GM23338 (cell line): ENCODE results near the gene SLC5A2. TPM values are rescaled to one million over a fixed set of nuclear protein-coding genes. Genes with fewer than 3 reads are reported as not detected.

Experiments
- ATAC-seq: fragments of 200-7000 bp; cut with Tn5 transposase; 3 replicates; pipeline ENCODE4 v1.9.1; 2020
- DNase-seq: peaks from one replicate; pipeline ENCODE4 v3.0.0-alpha.2; 2015; ENCODE audit warnings: low spot score
- H2AFZ ChIP-seq: fragments of 200-600 bp; sonication (generic); 2 replicates; pipeline ENCODE4 v1.8.0; 2016; ENCODE audit warnings: antibody characterized with exemption, mild to moderate bottlenecking, moderate library complexity
- H3F3A ChIP-seq: fragments of 200-600 bp; sonication (generic); replicated peaks from 2 replicates; pipeline ENCODE4 v1.8.0; 2017; ENCODE audit warnings: antibody characterized with exemption, mixed run types, low read depth
- H3K27ac ChIP-seq: fragments of 200-600 bp; sonication (generic); 2 replicates; pipeline ENCODE4 v1.6.1; 2016; ENCODE audit warnings: low read depth
- H3K27me3 ChIP-seq: fragments of 200-600 bp; sonication (generic); 2 replicates; pipeline ENCODE4 v1.8.0; 2016; ENCODE audit warnings: mild to moderate bottlenecking, mixed run types, moderate library complexity; ENCODE audit not compliant: insufficient read depth
- H3K36me3 ChIP-seq: fragments of 200-600 bp; sonication (generic); 2 replicates; pipeline ENCODE4 v1.8.0; 2016; ENCODE audit warnings: mild to moderate bottlenecking; ENCODE audit not compliant: insufficient read depth
- H3K4me1 ChIP-seq: fragments of 200-600 bp; sonication (generic); 2 replicates; pipeline ENCODE4 v1.8.0; 2016; ENCODE audit warnings: mild to moderate bottlenecking, moderate library complexity; ENCODE audit not compliant: insufficient read depth
- H3K4me2 ChIP-seq: fragments of 200-600 bp; sonication (generic); 2 replicates; pipeline ENCODE4 v1.7.1; 2017; ENCODE audit warnings: mixed run types
- H3K4me3 ChIP-seq: fragments of 200-600 bp; sonication (generic); 2 replicates; pipeline ENCODE4 v1.6.1; 2016; ENCODE audit warnings: mixed run types
- H3K79me2 ChIP-seq: fragments of 200-600 bp; sonication (generic); replicated peaks from 2 replicates; pipeline ENCODE4 v1.8.0; 2017; ENCODE audit warnings: mild to moderate bottlenecking; ENCODE audit not compliant: insufficient read depth
- H3K9me2 ChIP-seq: fragments of 200-600 bp; sonication (generic); 2 replicates; pipeline ENCODE4 v1.8.0; 2017; ENCODE audit not compliant: insufficient read depth
- H4K20me1 ChIP-seq: fragments of 200-600 bp; sonication (generic); replicated peaks from 2 replicates; pipeline ENCODE4 v1.8.0; 2017; ENCODE audit warnings: mild to moderate bottlenecking; ENCODE audit not compliant: insufficient read depth
- H3K27ac Mint-ChIP-seq: 2 replicates; pipeline ENCODE4 v1.8.0; 2020; ENCODE audit warnings: inconsistent platforms, mild to moderate bottlenecking, moderate library complexity, mixed read lengths
- H3K27me3 Mint-ChIP-seq: 3 replicates; pipeline ENCODE4 v1.8.0; 2022; ENCODE audit warnings: low read depth, mild to moderate bottlenecking, moderate library complexity, mixed read lengths, inconsistent platforms; ENCODE audit not compliant: insufficient read depth, poor library complexity
- H3K36me3 Mint-ChIP-seq: 3 replicates; pipeline ENCODE4 v1.8.0; 2021; ENCODE audit warnings: low read depth, mild to moderate bottlenecking, inconsistent platforms, moderate library complexity, mixed read lengths
- H3K4me1 Mint-ChIP-seq: 3 replicates; pipeline ENCODE4 v1.8.0; 2020; ENCODE audit warnings: mild to moderate bottlenecking, inconsistent platforms, mixed read lengths
- H3K4me3 Mint-ChIP-seq: 3 replicates; pipeline ENCODE4 v1.8.0; 2021; ENCODE audit warnings: moderate library complexity, mild to moderate bottlenecking, inconsistent platforms, mixed read lengths
- H3K9me3 Mint-ChIP-seq: 3 replicates; pipeline ENCODE4 v1.8.0; 2020; ENCODE audit warnings: moderate library complexity, mild to moderate bottlenecking, inconsistent platforms, mixed read lengths
- CREB1 ChIP-seq: fragments of 250-450 bp; sonication (Bioruptor Pico); IDR thresholded peaks from 2 replicates; pipeline ENCODE4 v1.5.0; 2020; ENCODE audit warnings: low read depth, mild to moderate bottlenecking, moderate library complexity
- ETS1 ChIP-seq: IDR thresholded peaks from 2 replicates; pipeline ENCODE4 v1.6.1; 2016; ENCODE audit warnings: antibody characterized with exemption
- EZH2 ChIP-seq: fragments of 200-600 bp; sonication (generic); IDR thresholded peaks from one replicate; pipeline ENCODE4 v1.8.0; 2017; ENCODE audit warnings: antibody characterized with exemption, mild to moderate bottlenecking, low read depth; ENCODE audit not compliant: unreplicated experiment
- EZH2phosphoT487 ChIP-seq: fragments of 200-600 bp; sonication (generic); IDR thresholded peaks from one replicate; pipeline ENCODE4 v1.8.1; 2018; ENCODE audit warnings: antibody characterized with exemption; ENCODE audit not compliant: unreplicated experiment
- JUNB ChIP-seq: IDR thresholded peaks from one replicate; pipeline ENCODE4 v1.6.1; 2016; ENCODE audit warnings: antibody characterized with exemption; ENCODE audit not compliant: unreplicated experiment
- NANOG ChIP-seq: IDR thresholded peaks from 2 replicates; pipeline ENCODE4 v1.6.1; 2016; ENCODE audit warnings: antibody characterized with exemption, borderline replicate concordance
- POLR2AphosphoS5 ChIP-seq: IDR thresholded peaks from 2 replicates; pipeline ENCODE4 v1.6.1; 2016; ENCODE audit warnings: antibody characterized with exemption, low read depth
- STAT1 ChIP-seq: IDR thresholded peaks from one replicate; pipeline ENCODE4 v1.6.1; 2016; ENCODE audit warnings: antibody characterized with exemption; ENCODE audit not compliant: unreplicated experiment
- ZNF114 ChIP-seq: fragments of 250-450 bp; sonication (Bioruptor Pico); IDR thresholded peaks from 2 replicates; pipeline ENCODE4 v1.5.0; 2020; ENCODE audit warnings: mild to moderate bottlenecking, moderate library complexity
- ZNF462 ChIP-seq: fragments of 250-450 bp; sonication (Bioruptor Pico); IDR thresholded peaks from 2 replicates; pipeline ENCODE4 v1.5.0; 2020; ENCODE audit warnings: mild to moderate bottlenecking, moderate library complexity
- polyA plus RNA-seq: library from polyadenylated mRNA; unstranded; fragments of >200 nt; fragmentation: Nextera tagmentation; extraction: Ambion mirVana; gene quantifications from 2 replicates; pipeline ENCODE4 v1.2.1, GENCODE V29; 2016
- total RNA-seq: library from RNA; depleted of rRNA; stranded (reverse); fragments of >200 nt; shearing (Covaris generic); gene quantifications from 2 replicates; pipeline ENCODE4 v1.2.3, GENCODE V29; 2014
- TF ChIP-seq, protein P1 (sequence below): IDR thresholded peaks from one replicate; pipeline ENCODE4 v1.6.1; 2018; ENCODE audit warnings: antibody characterized with exemption; ENCODE audit not compliant: unreplicated experiment

The SLC5A2 gene
- total and polyA plus RNA-seq, 2 experiments from 2014 or later, result 0.76 to 3.6 TPM

GRCh38 chr16:31473264-31473984, 9.5 kb upstream of the SLC5A2 start (continued):
- TF ChIP-seq ZNF462, result no peak
- TF ChIP-seq NANOG, result no peak

DNA sequence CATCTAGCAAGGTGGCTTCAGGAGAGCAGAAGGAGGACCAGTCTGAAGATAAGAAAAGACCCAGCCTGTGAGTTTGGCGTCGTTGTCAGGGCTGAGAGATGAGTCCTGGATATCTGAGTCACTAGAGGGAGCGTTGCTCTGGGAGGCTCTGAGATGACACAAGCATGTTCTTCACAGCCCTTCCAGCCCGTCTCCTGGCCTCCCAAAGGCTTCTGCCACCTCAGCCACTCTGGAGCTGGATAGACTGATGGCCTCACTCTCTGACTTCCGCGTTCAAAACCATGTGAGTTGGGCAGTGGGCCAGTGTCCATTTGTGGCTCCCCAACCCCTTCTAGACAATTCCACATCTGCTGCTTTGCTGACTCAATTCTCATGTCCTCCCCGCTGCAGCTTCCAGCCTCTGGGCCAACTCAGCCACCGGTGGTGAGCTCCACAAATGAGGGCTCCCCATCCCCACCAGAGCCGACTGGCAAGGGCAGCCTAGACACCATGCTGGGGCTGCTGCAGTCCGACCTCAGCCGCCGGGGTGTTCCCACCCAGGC, 8.7 kb upstream of the SLC5A2 start:
- peaks cover 72% of the 10 kb centered on the region for H3K27me3 ChIP-seq
- ATAC-seq (no peak), DNase-seq (no peak)
- H3K79me2 ChIP-seq, result no peaks in the 10 kb centered on the region
- H2AFZ ChIP-seq, result no peak overlapping the region
- H3K27ac ChIP-seq, result no peak overlapping the region
- H3K36me3 Mint-ChIP-seq, result peaks cover 8% of the 10 kb centered on the region
- H3K4me1 Mint-ChIP-seq, result peaks cover 18% of the 10 kb centered on the region; the same call in 2 of the 3 replicates
- no peaks in the 10 kb centered on the region for H3K36me3 ChIP-seq
- peaks cover 8% of the 10 kb centered on the region; the same call in 1 of the 2 replicates for H3F3A ChIP-seq
- no peak overlapping the region for H3K4me2 ChIP-seq
- H3K9me3 Mint-ChIP-seq, result peaks cover 6% of the 10 kb centered on the region
- peaks cover 7% of the 10 kb centered on the region; the same call in 1 of the 2 replicates for H3K4me1 ChIP-seq
- H4K20me1 ChIP-seq, result no peaks in the 10 kb centered on the region
- H3K27ac Mint-ChIP-seq, result no peak overlapping the region
- H3K9me2 ChIP-seq, result no peaks in the 10 kb centered on the region
- no peak overlapping the region for H3K4me3 Mint-ChIP-seq
- no peak overlapping the region for H3K4me3 ChIP-seq
- peaks cover 64% of the 10 kb centered on the region for H3K27me3 Mint-ChIP-seq
- no peak for TF ChIP-seq POLR2AphosphoS5
- no peak for TF ChIP-seq CREB1 (CRISPR knock-in tag)
- no peak for TF ChIP-seq NANOG
- no peak for TF ChIP-seq ZNF114 (CRISPR knock-in tag)
- no peak for TF ChIP-seq JUNB
- TF ChIP-seq EZH2phosphoT487, result no peak
- no peak for TF ChIP-seq ETS1
- TF ChIP-seq, protein P1, sequence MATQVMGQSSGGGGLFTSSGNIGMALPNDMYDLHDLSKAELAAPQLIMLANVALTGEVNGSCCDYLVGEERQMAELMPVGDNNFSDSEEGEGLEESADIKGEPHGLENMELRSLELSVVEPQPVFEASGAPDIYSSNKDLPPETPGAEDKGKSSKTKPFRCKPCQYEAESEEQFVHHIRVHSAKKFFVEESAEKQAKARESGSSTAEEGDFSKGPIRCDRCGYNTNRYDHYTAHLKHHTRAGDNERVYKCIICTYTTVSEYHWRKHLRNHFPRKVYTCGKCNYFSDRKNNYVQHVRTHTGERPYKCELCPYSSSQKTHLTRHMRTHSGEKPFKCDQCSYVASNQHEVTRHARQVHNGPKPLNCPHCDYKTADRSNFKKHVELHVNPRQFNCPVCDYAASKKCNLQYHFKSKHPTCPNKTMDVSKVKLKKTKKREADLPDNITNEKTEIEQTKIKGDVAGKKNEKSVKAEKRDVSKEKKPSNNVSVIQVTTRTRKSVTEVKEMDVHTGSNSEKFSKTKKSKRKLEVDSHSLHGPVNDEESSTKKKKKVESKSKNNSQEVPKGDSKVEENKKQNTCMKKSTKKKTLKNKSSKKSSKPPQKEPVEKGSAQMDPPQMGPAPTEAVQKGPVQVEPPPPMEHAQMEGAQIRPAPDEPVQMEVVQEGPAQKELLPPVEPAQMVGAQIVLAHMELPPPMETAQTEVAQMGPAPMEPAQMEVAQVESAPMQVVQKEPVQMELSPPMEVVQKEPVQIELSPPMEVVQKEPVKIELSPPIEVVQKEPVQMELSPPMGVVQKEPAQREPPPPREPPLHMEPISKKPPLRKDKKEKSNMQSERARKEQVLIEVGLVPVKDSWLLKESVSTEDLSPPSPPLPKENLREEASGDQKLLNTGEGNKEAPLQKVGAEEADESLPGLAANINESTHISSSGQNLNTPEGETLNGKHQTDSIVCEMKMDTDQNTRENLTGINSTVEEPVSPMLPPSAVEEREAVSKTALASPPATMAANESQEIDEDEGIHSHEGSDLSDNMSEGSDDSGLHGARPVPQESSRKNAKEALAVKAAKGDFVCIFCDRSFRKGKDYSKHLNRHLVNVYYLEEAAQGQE, result no peak
- TF ChIP-seq STAT1, result no peak
- no peak for TF ChIP-seq EZH2
